Memory B cell (primary cell): ENCODE measurements around the gene MAD2L2.

Experiments used
- ATAC-seq: fragments of 150-1000 bp; cut with Tn5 transposase; 2 replicates; pipeline ENCODE4 v1.10.0; 2021; ENCODE audit warnings: low read depth, mild to moderate bottlenecking, moderate library complexity
- DNase-seq, 2 donors: peaks; one replicate each; pipeline ENCODE4 v3.0.0; 2022; ENCODE audit warnings: low spot score in 2 of 2
- H3K27ac Mint-ChIP-seq: one replicate; pipeline ENCODE4 v1.8.0; 2022; ENCODE audit warnings: mild to moderate bottlenecking, moderate library complexity, mixed read lengths
- H3K27me3 Mint-ChIP-seq: one replicate; pipeline ENCODE4 v1.8.0; 2022; ENCODE audit warnings: mixed read lengths
- H3K36me3 Mint-ChIP-seq: one replicate; pipeline ENCODE4 v1.8.0; 2022; ENCODE audit warnings: mild to moderate bottlenecking, mixed read lengths
- H3K4me1 Mint-ChIP-seq: one replicate; pipeline ENCODE4 v1.8.0; 2022; ENCODE audit warnings: mixed read lengths
- H3K4me3 Mint-ChIP-seq: one replicate; pipeline ENCODE4 v1.8.0; 2022; ENCODE audit warnings: mild to moderate bottlenecking, moderate library complexity, mixed read lengths
- H3K9me3 Mint-ChIP-seq: one replicate; pipeline ENCODE4 v1.8.0; 2022; ENCODE audit warnings: mixed read lengths

Gene MAD2L2

GRCh38 chr1:11661103-11661502 is 19.8 kb downstream of the MAD2L2 start:
- DNase-seq = no peak
- H3K27ac Mint-ChIP-seq = no peak overlapping the region
- ATAC-seq = no peak
- no peaks in the 10 kb centered on the region for H3K9me3 Mint-ChIP-seq
- H3K36me3 Mint-ChIP-seq = peaks cover 7% of the 10 kb centered on the region
- no peaks in the 10 kb centered on the region for H3K27me3 Mint-ChIP-seq
- H3K4me3 Mint-ChIP-seq = no peak overlapping the region
- no peaks in the 10 kb centered on the region for H3K4me1 Mint-ChIP-seq

- no peaks in the 10 kb centered on the region for H3K9me3 Mint-ChIP-seq
- DNase-seq (no peak), ATAC-seq (no peak)
- H3K4me3 Mint-ChIP-seq = no peak overlapping the region
- H3K4me1 Mint-ChIP-seq = peaks cover 3% of the 10 kb centered on the region
- no peaks in the 10 kb centered on the region for H3K27me3 Mint-ChIP-seq
- peaks cover 7% of the 10 kb centered on the region for H3K36me3 Mint-ChIP-seq
- no peak overlapping the region for H3K27ac Mint-ChIP-seq
Observed at GRCh38 chr1:11659748-11660147, 21.2 kb downstream of the MAD2L2 start.

GRCh38 chr1:11658542-11658941 is 22.4 kb downstream of the MAD2L2 start:
- no peak for DNase-seq
- Mint-ChIP-seq H3K36me3 (peaks cover 7% of the 10 kb centered on the region), H3K27ac (no peak overlapping the region)

GRCh38 chr1:11657654-11658053 is 23.3 kb downstream of the MAD2L2 start:
- DNase-seq (no peak), ATAC-seq (no peak)
- no peaks in the 10 kb centered on the region for H3K9me3 Mint-ChIP-seq
- no peaks in the 10 kb centered on the region for H3K27me3 Mint-ChIP-seq
- peaks cover 6% of the 10 kb centered on the region for H3K4me1 Mint-ChIP-seq
- H3K36me3 Mint-ChIP-seq = peaks cover 7% of the 10 kb centered on the region
- H3K27ac Mint-ChIP-seq = no peak overlapping the region
- no peak overlapping the region for H3K4me3 Mint-ChIP-seq

More at GRCh38 chr1:11658542-11658941, 22.4 kb downstream of the MAD2L2 start:
- Mint-ChIP-seq H3K4me1 (peaks cover 3% of the 10 kb centered on the region), H3K4me3 (no peak overlapping the region), H3K9me3 (no peaks in the 10 kb centered on the region), H3K27me3 (no peaks in the 10 kb centered on the region)
- no peak for ATAC-seq

GRCh38 chr1:11654939-11655808 is 25.8 kb downstream of the MAD2L2 start:
- Mint-ChIP-seq H3K4me1 (peaks cover 14% of the 10 kb centered on the region), H3K4me3 (peak overlapping the region; percentile 83), H3K27me3 (no peaks in the 10 kb centered on the region), H3K27ac (no peak overlapping the region), H3K9me3 (no peaks in the 10 kb centered on the region), H3K36me3 (peaks cover 3% of the 10 kb centered on the region)
- ATAC-seq (peak; percentile 20), DNase-seq (no peak)

GRCh38 chr1:11654137-11654938 is 26.6 kb downstream of the MAD2L2 start, which contains the start of the genes FBXO2 and FBXO44:
TSS of gene FBXO2 (minus strand) at chr1:11654429. CDS start at chr1:11654340, 89 bp downstream.
TSS of gene FBXO44 (plus strand) at chr1:11654877. CDS start at chr1:11655836, 959 bp downstream.
- no peak within 1 kb of the TSS for H3K27ac Mint-ChIP-seq
- DNase-seq (peak; percentile 55 to 58), ATAC-seq (peak; percentile 79)
- H3K27me3 Mint-ChIP-seq = no peaks in the 10 kb centered on the region
- peak within 1 kb of the TSS; percentile 83 for H3K4me3 Mint-ChIP-seq
- peaks cover 1% of the 10 kb centered on the region for H3K36me3 Mint-ChIP-seq
- H3K9me3 Mint-ChIP-seq = no peaks in the 10 kb centered on the region
- peaks cover 18% of the 10 kb centered on the region for H3K4me1 Mint-ChIP-seq

GRCh38 chr1:11653861-11654136 is 27.1 kb downstream of the MAD2L2 start:
- Mint-ChIP-seq H3K9me3 (no peaks in the 10 kb centered on the region), H3K27ac (no peak overlapping the region), H3K4me1 (peaks cover 18% of the 10 kb centered on the region), H3K27me3 (no peaks in the 10 kb centered on the region), H3K4me3 (peak overlapping the region; percentile 83), H3K36me3 (peaks cover 1% of the 10 kb centered on the region)
- DNase-seq (no peak), ATAC-seq (no peak)

GRCh38 chr1:11653101-11653860 is 27.7 kb downstream of the MAD2L2 start:
- ATAC-seq (no peak), DNase-seq (no peak)
- no peak overlapping the region for H3K27ac Mint-ChIP-seq
- peaks cover 1% of the 10 kb centered on the region for H3K36me3 Mint-ChIP-seq
- no peaks in the 10 kb centered on the region for H3K9me3 Mint-ChIP-seq
- H3K4me1 Mint-ChIP-seq = peaks cover 18% of the 10 kb centered on the region
- peak overlapping the region; percentile 83 for H3K4me3 Mint-ChIP-seq
- H3K27me3 Mint-ChIP-seq = no peaks in the 10 kb centered on the region

- no peak overlapping the region for H3K27ac Mint-ChIP-seq
- H3K36me3 Mint-ChIP-seq = no peaks in the 10 kb centered on the region
- H3K4me1 Mint-ChIP-seq = peaks cover 18% of the 10 kb centered on the region
- no peaks in the 10 kb centered on the region for H3K9me3 Mint-ChIP-seq
- no peak for DNase-seq
- H3K27me3 Mint-ChIP-seq = no peaks in the 10 kb centered on the region
- H3K4me3 Mint-ChIP-seq = no peak overlapping the region
- no peak for ATAC-seq
Observed at GRCh38 chr1:11652203-11652780, 28.7 kb downstream of the MAD2L2 start.

GRCh38 chr1:11651017-11651416 is 29.9 kb downstream of the MAD2L2 start:
- Mint-ChIP-seq H3K4me1 (peaks cover 18% of the 10 kb centered on the region), H3K9me3 (no peaks in the 10 kb centered on the region), H3K36me3 (no peaks in the 10 kb centered on the region), H3K27me3 (no peaks in the 10 kb centered on the region), H3K4me3 (peak overlapping the region; percentile 81), H3K27ac (no peak overlapping the region)
- ATAC-seq (no peak), DNase-seq (no peak)

- peak; percentile 69 to 80 for DNase-seq
Observed at GRCh38 chr1:11650331-11650991, 30.5 kb downstream of the MAD2L2 start.

GRCh38 chr1:11649624-11650330 is 31.2 kb downstream of the MAD2L2 start:
- H3K9me3 Mint-ChIP-seq = no peaks in the 10 kb centered on the region
- H3K36me3 Mint-ChIP-seq = no peaks in the 10 kb centered on the region
- peaks cover 17% of the 10 kb centered on the region for H3K4me1 Mint-ChIP-seq
- H3K4me3 Mint-ChIP-seq = peak overlapping the region; percentile 63
- ATAC-seq (no peak), DNase-seq (no peak)
- H3K27ac Mint-ChIP-seq = no peak overlapping the region
- no peaks in the 10 kb centered on the region for H3K27me3 Mint-ChIP-seq

More at GRCh38 chr1:11650331-11650991, 30.5 kb downstream of the MAD2L2 start:
- Mint-ChIP-seq H3K4me1 (peaks cover 17% of the 10 kb centered on the region), H3K36me3 (no peaks in the 10 kb centered on the region), H3K27ac (no peak overlapping the region), H3K4me3 (peak overlapping the region; percentile 81), H3K27me3 (no peaks in the 10 kb centered on the region), H3K9me3 (no peaks in the 10 kb centered on the region)
- peak; percentile 69 for ATAC-seq

GRCh38 chr1:11649237-11649623 is 31.7 kb downstream of the MAD2L2 start:
- Mint-ChIP-seq H3K9me3 (no peaks in the 10 kb centered on the region), H3K36me3 (no peaks in the 10 kb centered on the region), H3K4me3 (no peak overlapping the region), H3K27ac (no peak overlapping the region), H3K4me1 (peaks cover 17% of the 10 kb centered on the region), H3K27me3 (no peaks in the 10 kb centered on the region)
- no peak for ATAC-seq
- no peak for DNase-seq
